ENCODE results near the gene RBL1.
"Not testable (repeated sequence)": the region's sequence is repeated elsewhere in the genome, so short reads cannot be mapped to it uniquely, and the experiment has no call there.

The RBL1 gene

GRCh38 chr20:37075932-37076685 lies 19.7 kb downstream of the RBL1 start:
- DNase-seq = no peak

GRCh38 chr20:37072293-37073196 lies 23.3 kb downstream of the RBL1 start:
- DNase-seq = no peak

GRCh38 chr20:37071481-37071911 lies 24.3 kb downstream of the RBL1 start:
- no peak for DNase-seq

- not testable (repeated sequence) for DNase-seq
These were observed 26.2 kb downstream of the RBL1 start for GRCh38 chr20:37069563-37069962.

GRCh38 chr20:37066168-37066567 lies 29.6 kb downstream of the RBL1 start:
- DNase-seq = no peak

GRCh38 chr20:37055276-37055675 lies 40.5 kb downstream of the RBL1 start:
- DNase-seq = no peak

GRCh38 chr20:37053230-37053950 lies 42.4 kb downstream of the RBL1 start:
- no peak for DNase-seq

- DNase-seq = no peak
These were observed 52.5 kb downstream of the RBL1 start for GRCh38 chr20:37042986-37043972.

- not testable (repeated sequence) for DNase-seq
These were observed 56.4 kb downstream of the RBL1 start for GRCh38 chr20:37039366-37039765.

GRCh38 chr20:37032077-37032476 lies 63.7 kb downstream of the RBL1 start:
- no peak for DNase-seq

DNA sequence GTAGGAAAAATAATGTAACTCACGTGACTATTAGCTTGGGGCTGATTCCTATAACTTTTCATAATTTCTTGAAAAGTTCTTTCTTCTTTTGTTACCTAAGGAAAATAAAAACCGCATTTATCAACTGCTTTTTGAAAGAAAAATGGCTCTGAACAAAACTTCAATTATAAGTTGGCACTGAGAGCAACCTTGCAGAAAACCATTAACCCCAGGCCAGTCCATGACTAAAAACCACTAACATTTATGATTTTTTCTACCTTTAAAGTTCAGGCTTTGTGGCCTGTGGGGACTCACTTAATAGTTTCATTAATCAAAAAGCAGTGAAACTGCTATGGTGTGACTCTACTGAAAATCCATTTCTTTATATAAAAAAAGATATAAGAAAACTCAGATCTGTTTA lies 75.2 kb downstream of the RBL1 start:
- DNase-seq = no peak

GRCh38 chr20:37012631-37013030 lies 83.2 kb downstream of the RBL1 start:
- DNase-seq = not testable (repeated sequence)

GRCh38 chr20:37011858-37012257 lies 83.9 kb downstream of the RBL1 start:
- not testable (repeated sequence) for DNase-seq

- DNase-seq = no peak
These were observed 84.7 kb downstream of the RBL1 start for GRCh38 chr20:37011147-37011546.

- DNase-seq = no peak
These were observed 87.7 kb downstream of the RBL1 start for GRCh38 chr20:37007898-37008649.

DNA sequence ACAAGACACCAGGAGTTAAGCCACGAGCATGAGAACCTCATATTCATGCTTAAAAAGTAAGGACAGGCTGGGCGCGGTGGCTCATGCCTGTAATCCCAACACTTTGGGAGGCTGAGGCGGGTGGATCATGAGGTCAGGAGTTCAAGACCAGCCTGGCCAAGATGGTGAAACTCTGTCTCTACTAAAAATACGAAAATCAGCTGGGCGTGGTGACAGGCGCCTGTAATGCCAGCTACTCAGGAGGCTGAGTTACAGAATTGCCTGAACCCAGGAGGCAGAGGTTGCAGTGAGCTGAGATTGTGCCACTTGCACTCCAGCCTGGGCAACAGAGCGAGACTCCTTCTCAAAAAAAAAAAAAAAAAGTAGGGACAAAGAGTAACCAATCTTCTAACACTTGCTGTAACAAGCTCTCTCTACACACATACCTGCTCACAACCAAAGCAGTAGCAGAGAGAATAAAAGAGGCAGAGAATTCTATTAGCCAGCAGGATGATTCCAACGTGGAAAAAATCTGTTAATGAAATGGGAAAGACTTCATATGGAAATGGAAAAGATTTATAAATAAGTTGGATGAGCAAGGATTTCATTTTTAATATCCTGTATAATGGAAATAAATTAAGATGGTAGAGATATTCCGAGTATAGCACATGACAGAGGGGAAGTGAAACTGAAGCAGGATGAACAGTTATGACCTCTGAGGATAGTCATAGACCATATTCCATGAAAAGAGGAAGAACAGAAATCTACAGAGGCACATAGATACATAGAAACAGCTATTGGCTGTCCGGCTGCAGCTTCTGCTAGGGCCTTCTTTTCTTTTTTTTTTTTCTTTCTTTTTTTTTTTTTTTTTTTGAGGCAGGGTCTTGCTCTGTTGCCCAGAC lies 90.5 kb downstream of the RBL1 start:
- DNase-seq = not testable (repeated sequence)

DNA sequence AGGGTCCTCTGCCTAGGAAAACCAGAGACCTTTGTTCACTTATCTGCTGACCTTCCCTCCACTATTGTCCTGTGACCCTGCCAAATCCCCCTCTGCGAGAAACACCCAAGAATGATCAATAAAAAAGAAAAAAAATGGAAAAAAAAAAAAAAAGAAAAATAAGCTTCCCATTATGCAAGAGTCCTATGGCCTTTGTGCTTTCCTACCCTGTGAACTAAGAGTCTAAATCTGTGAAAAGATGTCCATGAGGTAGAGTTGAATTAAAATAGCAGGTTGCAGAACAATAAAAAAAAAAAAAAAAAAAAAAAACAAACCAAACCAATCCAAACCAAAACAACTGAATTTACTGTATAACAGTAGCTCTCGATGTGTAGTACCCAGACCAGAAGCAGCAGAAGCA lies 94.2 kb downstream of the RBL1 start:
- not testable (repeated sequence) for DNase-seq

- not testable (repeated sequence) for DNase-seq
These were observed 95.6 kb downstream of the RBL1 start for GRCh38 chr20:37000171-37000570.

GRCh38 chr20:36998652-36999051 lies 97.1 kb downstream of the RBL1 start:
- no peak for DNase-seq

- no peak for DNase-seq
These were observed 98.7 kb downstream of the RBL1 start for GRCh38 chr20:36997121-36997520.

Measured in NCI-H446 treated with DMSO at 0.1 percent for 48 hours (cell line).